Common myeloid progenitor, CD34-positive (primary cell): ENCODE measurements around the gene NPBWR2.
A peak's percentile ranks its signal among the peaks of the same experiment; 100 is the strongest.
"Not testable (repeated sequence)": the region's sequence is repeated elsewhere in the genome, so short reads cannot be mapped to it uniquely, and the experiment has no call there.

Experiments
- CTCF ChIA-PET: fragments of 350-600 bp; sonication (Branson Sonifier 250); formaldehyde crosslinking; loops from one replicate; lab custom pipeline; 2021; ENCODE audit warnings: antibody characterized with exemption; lab: Charles Lee
- POLR2A ChIA-PET: fragments of 350-600 bp; sonication (Branson Sonifier 250); formaldehyde crosslinking; loops from one replicate; lab custom pipeline; 2021; ENCODE audit warnings: antibody characterized with exemption; lab: Charles Lee
- DNase-seq, 3 donors: peaks; one replicate each; pipeline versions ENCODE4 v3.0.0 to v3.0.0-alpha.2; 2013
- H3K27ac ChIP-seq, 2 experiments: 1 replicate in 1 of 2; 2 replicates in 1 of 2; pipeline ENCODE4 v1.7.0; 2013; ENCODE audit warnings: inconsistent platforms in 2 of 2, low read length in 2 of 2, mild to moderate bottlenecking in 2 of 2, low read depth in 1 of 2, moderate library complexity in 1 of 2; ENCODE audit not compliant: severe bottlenecking in 2 of 2, insufficient read depth in 1 of 2, poor library complexity in 1 of 2
- H3K27me3 ChIP-seq, 5 experiments: replicated peaks in 2 of 5; 1 replicate in 3 of 5; 2 replicates in 2 of 5; pipeline versions ENCODE4 v1.6.1 to v1.7.0; 2013; ENCODE audit warnings: low read length in 4 of 5, mild to moderate bottlenecking in 2 of 5, moderate library complexity in 2 of 5, inconsistent platforms in 1 of 5; ENCODE audit not compliant: insufficient read depth in 5 of 5, control insufficient read depth in 4 of 5
- H3K36me3 ChIP-seq, 4 experiments: 1 replicate in 2 of 4; 2 replicates in 2 of 4; pipeline versions ENCODE4 v1.6.1 to v1.7.0; 2013; ENCODE audit warnings: low read length in 3 of 4, control low read depth in 1 of 4, mild to moderate bottlenecking in 1 of 4; ENCODE audit not compliant: control insufficient read depth in 4 of 4, insufficient read depth in 4 of 4
- H3K4me1 ChIP-seq, 4 experiments: 1 replicate in 3 of 4; 2 replicates in 1 of 4; pipeline versions ENCODE4 v1.6.1 to v1.7.1; 2013; ENCODE audit warnings: low read length in 3 of 4, mild to moderate bottlenecking in 3 of 4, control low read depth in 1 of 4, inconsistent platforms in 1 of 4, moderate library complexity in 1 of 4; ENCODE audit not compliant: control insufficient read depth in 4 of 4, insufficient read depth in 4 of 4; ENCODE audit errors: control extremely low read depth in 1 of 4
- H3K4me3 ChIP-seq, 7 experiments: 1 replicate in 4 of 7; 2 replicates in 3 of 7; pipeline versions ENCODE4 v1.5.1 to v1.7.0; 2013; ENCODE audit warnings: mild to moderate bottlenecking in 7 of 7, low read length in 6 of 7, moderate library complexity in 6 of 7, inconsistent platforms in 2 of 7, low read depth in 2 of 7, control low read depth in 1 of 7; ENCODE audit not compliant: insufficient read depth in 4 of 7, control insufficient read depth in 1 of 7; ENCODE audit errors: extremely low read depth in 1 of 7
- H3K9me3 ChIP-seq, 5 experiments: 1 replicate in 4 of 5; 2 replicates in 1 of 5; pipeline versions ENCODE4 v1.6.1 to v1.7.1; 2013; ENCODE audit warnings: low read length in 4 of 5, mild to moderate bottlenecking in 2 of 5, inconsistent platforms in 1 of 5, low read depth in 1 of 5, moderate library complexity in 1 of 5; ENCODE audit not compliant: control insufficient read depth in 4 of 5, insufficient read depth in 2 of 5; ENCODE audit errors: control extremely low read depth in 1 of 5
- WGBS: methylation state at CpG from one replicate; pipeline ENCODE4 v1.1.5; 2013; ENCODE audit not compliant: insufficient coverage; 5-methylcytosine and 5-hydroxymethylcytosine counted together

NPBWR2 gene

DNA sequence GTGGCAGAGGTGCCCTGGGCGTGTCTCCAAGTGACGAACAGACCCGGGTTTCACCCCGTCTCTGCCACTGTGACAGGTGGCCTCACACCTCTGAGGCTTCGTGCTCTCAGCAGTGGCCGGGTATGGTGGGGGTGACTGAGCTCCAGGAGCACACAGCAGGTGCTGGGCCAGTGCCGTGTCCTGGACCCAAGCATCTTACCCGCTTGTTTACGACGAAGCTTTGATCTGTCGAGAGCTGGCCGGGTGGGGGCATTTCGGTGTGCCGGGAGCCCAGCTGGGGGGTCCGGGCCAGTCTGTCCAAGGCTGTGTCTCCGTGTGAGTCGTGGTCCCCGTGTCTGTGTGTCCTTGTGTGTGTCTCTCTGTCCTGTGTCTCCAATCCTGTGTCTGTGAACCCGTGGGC, 16.0 kb downstream of the NPBWR2 start:
- Histone ChIP-seq H3K9me3 (peaks cover 0 to 11% (median 0%) of the 10 kb centered on the region in 5 experiments), H3K4me3 (no peak overlapping the region), H3K36me3 (peaks cover under 1 to 5% (median 3%) of the 10 kb centered on the region in 4 experiments), H3K27me3 (no peaks in the 10 kb centered on the region), H3K27ac (no peak overlapping the region), H3K4me1 (peaks cover 0 to 3% (median 0%) of the 10 kb centered on the region in 4 experiments)
- DNase-seq: no peak
- CTCF ChIA-PET: interaction anchor here (0.9 to 1.3 kb wide), 2 partner anchors 11 to 19 kb away, joined by 3 to 4 read pairs; no protein-coding TSS in a partner anchor
- WGBS: 97% methylated on average over 19 of the region's 19 CpGs
- POLR2A ChIA-PET: no interaction called here

- Histone ChIP-seq H3K27ac (no peak overlapping the region), H3K36me3 (peaks cover 0 to 2% (median 0%) of the 10 kb centered on the region in 4 experiments), H3K9me3 (peaks cover 0 to 11% (median 0%) of the 10 kb centered on the region in 5 experiments), H3K27me3 (no peaks in the 10 kb centered on the region), H3K4me1 (peaks cover 0 to 3% (median 1%) of the 10 kb centered on the region in 4 experiments), H3K4me3 (no peak overlapping the region)
- 94% methylated on average over 8 of the region's 10 CpGs for WGBS
- DNase-seq: no peak
- CTCF ChIA-PET: interaction anchor here (1.2 to 1.3 kb wide), 3 partner anchors 12 to 21 kb away, joined by 3 to 4 read pairs (median 4); no protein-coding TSS in a partner anchor
- POLR2A ChIA-PET: no interaction called here
Observed at GRCh38 chr20:64090165-64090564, 17.2 kb downstream of the NPBWR2 start.

DNA sequence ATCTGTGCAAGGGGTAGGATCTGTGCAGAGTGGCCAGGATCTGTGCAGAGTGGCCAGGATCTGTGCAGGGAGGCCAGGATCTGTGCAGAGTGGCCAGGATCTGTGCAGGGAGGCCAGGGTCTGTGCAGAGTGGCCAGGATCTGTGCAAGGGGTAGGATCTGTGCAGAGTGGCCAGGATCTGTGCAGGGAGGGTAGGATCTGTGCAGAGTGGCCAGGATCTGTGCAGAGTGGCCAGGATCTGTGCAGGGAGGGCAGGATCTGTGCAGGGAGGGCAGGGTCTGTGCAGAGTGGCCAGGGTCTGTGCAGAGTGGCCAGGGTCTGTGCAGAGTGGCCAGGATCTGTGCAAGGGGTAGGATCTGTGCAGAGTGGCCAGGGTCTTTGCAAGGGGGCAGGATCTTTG, 18.8 kb downstream of the NPBWR2 start:
- H3K27ac ChIP-seq, H3K27me3 ChIP-seq, H3K4me3 ChIP-seq, POLR2A ChIA-PET, H3K36me3 ChIP-seq, CTCF ChIA-PET, DNase-seq: not testable (repeated sequence)
- Histone ChIP-seq H3K9me3 (peaks cover 0 to 11% (median 0%) of the 10 kb centered on the region in 5 experiments), H3K4me1 (peaks cover 0 to 16% (median 13%) of the 10 kb centered on the region in 4 experiments)

DNA sequence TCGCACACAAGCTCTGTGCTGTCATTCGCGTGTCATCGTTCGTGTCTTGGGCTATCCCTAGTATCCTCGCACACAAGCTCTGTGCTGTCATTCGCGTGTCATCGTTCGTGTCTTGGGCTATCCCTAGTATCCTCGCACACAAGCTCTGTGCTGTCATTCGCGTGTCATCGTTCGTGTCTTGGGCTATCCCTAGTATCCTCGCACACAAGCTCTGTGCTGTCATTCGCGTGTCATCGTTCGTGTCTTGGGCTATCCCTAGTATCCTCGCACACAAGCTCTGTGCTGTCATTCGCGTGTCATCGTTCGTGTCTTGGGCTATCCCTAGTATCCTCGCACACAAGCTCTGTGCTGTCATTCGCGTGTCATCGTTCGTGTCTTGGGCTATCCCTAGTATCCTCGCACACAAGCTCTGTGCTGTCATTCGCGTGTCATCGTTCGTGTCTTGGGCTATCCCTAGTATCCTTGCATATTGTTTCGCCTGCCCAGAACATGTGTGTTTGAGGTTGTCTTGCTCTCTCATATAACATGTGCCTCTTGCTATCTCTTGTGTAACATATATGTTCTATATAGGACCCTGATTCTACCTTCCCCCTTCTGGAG, 20.0 kb downstream of the NPBWR2 start:
- H3K27ac ChIP-seq, DNase-seq, H3K36me3 ChIP-seq, H3K4me3 ChIP-seq, POLR2A ChIA-PET, H3K27me3 ChIP-seq: not testable (repeated sequence)
- Histone ChIP-seq H3K4me1 (peaks cover 0 to 27% (median 23%) of the 10 kb centered on the region in 4 experiments), H3K9me3 (peaks cover 0 to 11% (median 0%) of the 10 kb centered on the region in 5 experiments)
- CTCF ChIA-PET: interaction anchor here (1.3 to 19.6 kb wide), 2 partner anchors 14 to 31 kb away, joined by 5 to 178 read pairs; no protein-coding TSS in a partner anchor
- no CpG with 5 or more reads among the region's 36 CpGs for WGBS

DNA sequence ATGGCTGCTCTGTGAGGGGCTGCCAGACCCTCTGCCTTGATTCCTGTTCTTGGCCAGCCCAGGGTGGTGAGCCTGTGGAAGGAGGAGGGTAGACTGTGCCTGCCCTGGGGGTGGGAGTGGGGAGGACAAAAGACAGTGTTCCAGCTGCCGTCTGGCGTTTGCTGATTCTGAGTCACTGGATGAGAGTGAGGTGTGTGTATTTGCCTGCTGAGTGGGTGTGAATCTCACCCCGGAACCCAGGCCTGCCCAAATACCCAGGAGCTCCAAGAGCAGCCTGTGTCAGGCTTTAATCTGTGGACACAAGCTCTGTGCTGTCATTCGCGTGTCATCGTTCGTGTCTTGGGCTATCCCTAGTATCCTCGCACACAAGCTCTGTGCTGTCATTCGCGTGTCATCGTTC, 20.6 kb downstream of the NPBWR2 start:
- CTCF ChIA-PET: interaction anchor here (1.3 to 19.6 kb wide), 2 partner anchors 15 to 31 kb away, joined by 5 to 178 read pairs; no protein-coding TSS in a partner anchor
- DNase-seq: no peak
- Histone ChIP-seq H3K9me3 (peaks cover 0 to 11% (median 0%) of the 10 kb centered on the region in 5 experiments), H3K27me3 (no peaks in the 10 kb centered on the region), H3K36me3 (peaks cover 0 to 2% (median 0%) of the 10 kb centered on the region in 4 experiments), H3K27ac (no peak overlapping the region), H3K4me3 (no peak overlapping the region), H3K4me1 (peaks cover 0 to 32% (median 28%) of the 10 kb centered on the region in 4 experiments)
- 100% methylated on average over 3 of the region's 11 CpGs for WGBS
- POLR2A ChIA-PET: interaction anchor here (0.8 kb wide), 1 partner anchor 29 kb away, joined by 3 read pairs; no protein-coding TSS in a partner anchor

DNA sequence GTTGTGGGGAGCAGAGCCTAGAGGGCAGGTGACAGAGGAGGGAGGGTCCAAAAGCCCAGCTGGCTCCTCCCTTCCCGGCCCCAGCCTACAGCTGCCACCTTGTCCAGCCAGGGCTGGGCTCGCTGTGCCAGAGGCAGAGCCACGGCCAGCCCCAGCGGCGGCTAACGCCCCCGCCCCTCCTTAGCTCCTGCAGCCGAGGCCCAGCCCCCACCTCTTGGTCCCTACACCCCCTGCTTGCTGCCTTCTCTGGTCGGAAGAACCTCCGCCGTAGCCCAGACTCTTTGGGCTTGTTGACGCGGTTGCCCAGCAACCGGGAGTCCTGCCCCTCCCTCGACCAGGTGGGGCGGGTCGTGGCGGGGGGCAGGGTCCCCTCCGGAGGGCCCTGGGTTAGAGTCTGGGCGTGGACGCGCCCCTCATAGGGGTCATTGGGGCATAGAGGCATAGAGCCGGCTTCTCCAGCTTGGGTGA, 22.6 kb downstream of the NPBWR2 start:
- POLR2A ChIA-PET: no interaction called here
- DNase-seq: peak in 2 of 3 donors; percentile 51 to 56
- H3K4me1 ChIP-seq: peaks cover 0 to 51% (median 46%) of the 10 kb centered on the region in 4 experiments
- peaks cover 0 to 11% (median 0%) of the 10 kb centered on the region in 5 experiments for H3K9me3 ChIP-seq
- no peaks in the 10 kb centered on the region for H3K27me3 ChIP-seq
- 26% methylated on average over 13 of the region's 23 CpGs for WGBS
- H3K27ac ChIP-seq: no peak overlapping the region
- peaks cover 0 to 2% (median 0%) of the 10 kb centered on the region in 4 experiments for H3K36me3 ChIP-seq
- H3K4me3 ChIP-seq: peak overlapping the region in 4 of 7 experiments; percentile 25 to 83 (median 70)
- CTCF ChIA-PET: interaction anchor here (1.0 to 19.6 kb wide), 9 partner anchors 8 to 40 kb away, joined by 3 to 178 read pairs (median 10); partner anchors contain the start of genes NPBWR2 and TCEA2
